Subcutaneous adipose tissue (tissue), 4 donors: Measurements from ENCODE around the gene HSD17B2. TPM values are rescaled to one million over a fixed set of nuclear protein-coding genes. Genes with fewer than 3 reads are reported as not detected.

Experiments
- CTCF ChIP-seq: fragments of 450-650 bp; IDR thresholded peaks from one replicate; pipeline ENCODE4 v1.5.1; 2016; ENCODE audit warnings: low read depth, mild to moderate bottlenecking, control low read depth, antibody characterized with exemption, moderate library complexity
- total RNA-seq, 4 donors: library from RNA; depleted of rRNA; stranded (reverse); fragments of >200 nt; gene quantifications; one replicate each; pipeline ENCODE4 v1.1.0, GENCODE V29; 2016

The HSD17B2 gene
- total RNA-seq, 4 donors from 2014 or later = not detected

DNA sequence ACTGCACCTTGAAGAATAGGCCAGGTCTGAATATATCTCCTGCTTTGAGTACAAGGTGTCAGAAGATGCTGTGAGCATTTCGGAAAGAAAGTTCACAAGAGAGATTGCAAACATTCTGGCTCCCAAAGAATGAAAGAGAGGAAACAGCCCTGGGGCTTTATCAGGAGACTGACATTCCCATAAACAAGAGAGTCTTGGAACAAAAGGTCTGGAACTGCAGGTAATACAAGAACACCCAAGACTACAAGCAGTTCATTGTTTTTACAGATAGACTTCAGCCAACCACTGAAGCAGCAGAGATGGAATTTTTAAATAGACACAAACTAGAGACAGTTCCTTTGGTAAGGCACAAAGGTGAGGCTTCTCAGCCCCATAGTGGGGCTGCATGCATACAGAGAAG lies 14.4 kb downstream of the HSD17B2 start:
- no peak for TF ChIP-seq CTCF

DNA sequence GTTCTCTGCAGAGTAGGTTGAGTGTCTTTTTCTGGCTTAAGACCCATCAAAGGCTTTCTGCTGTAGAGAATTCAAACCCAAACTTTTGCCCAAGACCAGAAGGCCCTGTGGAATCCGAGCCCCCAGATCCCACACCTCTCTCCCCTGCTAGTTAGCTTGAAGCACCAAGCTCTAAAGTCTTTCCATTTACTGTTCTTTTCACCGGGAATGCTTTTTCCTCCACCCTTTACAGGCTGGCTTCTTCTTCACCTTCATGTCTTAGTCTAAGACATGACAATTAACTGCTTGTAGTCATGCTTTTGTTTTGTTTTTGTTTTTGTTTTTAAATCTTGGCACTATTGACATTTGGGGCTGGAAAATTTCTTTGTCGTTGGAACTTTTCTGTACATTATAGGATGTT lies 15.5 kb downstream of the HSD17B2 start:
- TF ChIP-seq CTCF = no peak

DNA sequence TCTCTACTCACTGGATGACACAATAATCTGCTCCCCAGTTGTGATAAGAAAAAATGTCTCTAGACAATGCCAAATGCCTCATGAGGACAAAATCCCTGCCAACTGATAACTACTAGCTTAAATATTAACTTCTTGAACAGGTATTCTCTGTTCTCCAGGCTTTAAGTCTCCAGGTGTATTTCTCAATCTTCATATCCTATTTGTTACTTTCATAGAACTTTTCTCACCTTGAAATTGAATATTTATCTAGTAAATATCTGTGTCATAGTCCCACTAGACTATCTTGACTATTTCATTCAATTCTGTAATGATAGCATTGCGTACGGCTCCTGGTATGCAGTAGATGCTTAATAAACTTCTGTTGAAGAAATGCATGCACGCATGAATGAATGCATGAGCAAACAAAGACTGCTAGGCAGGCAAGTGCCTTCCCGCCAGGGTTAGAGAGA lies 15.9 kb downstream of the HSD17B2 start:
- no peak for TF ChIP-seq CTCF

GRCh38 chr16:82051656-82052055 lies 16.6 kb downstream of the HSD17B2 start:
- TF ChIP-seq CTCF = no peak

DNA sequence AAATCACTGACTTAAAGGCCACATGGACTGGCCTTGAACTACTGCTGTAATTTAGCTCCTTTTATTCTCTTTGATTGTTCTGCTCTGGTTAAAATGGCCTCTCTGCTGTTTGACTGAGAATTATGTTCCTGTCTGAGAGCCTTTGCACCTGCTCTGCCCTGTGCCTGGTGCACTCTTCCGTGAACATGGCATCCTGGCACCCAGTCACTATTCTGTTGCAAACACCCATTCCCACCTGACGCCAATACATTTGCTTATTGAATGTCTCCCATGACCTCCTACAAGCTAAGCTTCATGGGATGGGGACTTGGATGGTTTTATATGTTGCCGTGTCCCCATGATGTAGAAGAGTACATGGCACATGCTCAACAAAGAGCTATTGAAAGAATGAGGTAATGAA lies 20.1 kb downstream of the HSD17B2 start:
- TF ChIP-seq CTCF = no peak

- TF ChIP-seq CTCF = no peak
Observed at GRCh38 chr16:82055728-82056549, 20.9 kb downstream of the HSD17B2 start.

- no peak for TF ChIP-seq CTCF
Observed at GRCh38 chr16:82056550-82056896, 21.5 kb downstream of the HSD17B2 start.
